Measurements from ENCODE around the gene SMG6.

- TF ChIP-seq CTCF (IDR thresholded peaks at IDR 0.05) (no peak), USF1 (CRISPR knock-in tag; IDR thresholded peaks at IDR 0.05) (no peak), MXD4 (CRISPR knock-in tag; IDR thresholded peaks at IDR 0.05; ENCODE audit: borderline replicate concordance) (no peak), ZNF121 (CRISPR knock-in tag; IDR thresholded peaks at IDR 0.05) (no peak), ZNF263 (CRISPR knock-in tag; IDR thresholded peaks at IDR 0.05; ENCODE audit: low read depth) (no peak), ZNF281 (CRISPR knock-in tag; IDR thresholded peaks at IDR 0.05) (no peak), ZNF416 (CRISPR knock-in tag; IDR thresholded peaks at IDR 0.05) (no peak), ELF4 (CRISPR knock-in tag; IDR thresholded peaks at IDR 0.05; ENCODE audit: low read depth) (no peak)
- TF ChIP-seq, protein P1, sequence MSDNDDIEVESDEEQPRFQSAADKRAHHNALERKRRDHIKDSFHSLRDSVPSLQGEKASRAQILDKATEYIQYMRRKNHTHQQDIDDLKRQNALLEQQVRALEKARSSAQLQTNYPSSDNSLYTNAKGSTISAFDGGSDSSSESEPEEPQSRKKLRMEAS (CRISPR knock-in tag; IDR thresholded peaks at IDR 0.05): no peak
These were observed 794 bp downstream of the SMG6 start for GRCh38 chr17:2302778-2303203.

Data from WTC11 (cell line).